HTERT RPE-1 (cell line): ENCODE data around the gene LRIG1.

Experiments used
- in situ Hi-C: fragments of 300-500 bp; cut with MboI; formaldehyde crosslinking; loops from 4 replicates; pipeline ENCODE4 v1.14.3; 2020; ENCODE audit warnings: low sequenced_read_pairs

LRIG1 gene

GRCh38 chr3:66507423-66508260, 6.8 kb upstream of the LRIG1 start:
- in situ Hi-C loops = no loop called here

GRCh38 chr3:66506154-66506553, 5.3 kb upstream of the LRIG1 start:
- in situ Hi-C loops = no loop called here

- in situ Hi-C loops = no loop called here
These were observed 4.2 kb upstream of the LRIG1 start for GRCh38 chr3:66504850-66505641.

GRCh38 chr3:66502981-66503380, 2.2 kb upstream of the LRIG1 start:
- in situ Hi-C loops = no loop called here

GRCh38 chr3:66502245-66502874, 1.5 kb upstream of the LRIG1 start:
- in situ Hi-C loops = no loop called here

- in situ Hi-C loops = no loop called here
These were observed 842 bp upstream of the LRIG1 start for GRCh38 chr3:66501483-66502244.

- in situ Hi-C loops = no loop called here
These were observed 794 bp downstream of the LRIG1 start for GRCh38 chr3:66499881-66500575.

GRCh38 chr3:66498687-66499621, 1.9 kb downstream of the LRIG1 start:
- in situ Hi-C loops = no loop called here

GRCh38 chr3:66497985-66498671, 2.7 kb downstream of the LRIG1 start:
- in situ Hi-C loops = no loop called here

GRCh38 chr3:66497288-66497984, 3.4 kb downstream of the LRIG1 start:
- in situ Hi-C loops = no loop called here

GRCh38 chr3:66496746-66497145, 4.1 kb downstream of the LRIG1 start:
- in situ Hi-C loops = no loop called here

GRCh38 chr3:66496301-66496700, 4.5 kb downstream of the LRIG1 start:
- in situ Hi-C loops = no loop called here

- in situ Hi-C loops = no loop called here
These were observed 5.2 kb downstream of the LRIG1 start for GRCh38 chr3:66495668-66496045.

- in situ Hi-C loops = no loop called here
These were observed 5.7 kb downstream of the LRIG1 start for GRCh38 chr3:66494959-66495667.

GRCh38 chr3:66493458-66494099, 7.2 kb downstream of the LRIG1 start:
- in situ Hi-C loops = no loop called here

GRCh38 chr3:66492672-66493071, 8.2 kb downstream of the LRIG1 start:
- in situ Hi-C loops = no loop called here

GRCh38 chr3:66492071-66492470, 8.8 kb downstream of the LRIG1 start:
- in situ Hi-C loops = no loop called here
